Type B pancreatic cell (in vitro differentiated cells): ENCODE data around the gene SERPINB2. TPM values are rescaled to one million over a fixed set of nuclear protein-coding genes. Genes with fewer than 3 reads are reported as not detected.

Source experiments
- DNase-seq: peaks from one replicate; pipeline ENCODE4 v3.0.0; 2021; ENCODE audit warnings: mixed read lengths; ENCODE audit not compliant: unreplicated experiment; ENCODE audit errors: extremely low spot score
- H3K27ac Mint-ChIP-seq: 2 replicates; pipeline ENCODE4 v1.8.0; 2021; ENCODE audit warnings: mild to moderate bottlenecking, mixed read lengths
- H3K27me3 Mint-ChIP-seq: 2 replicates; pipeline ENCODE4 v1.8.0; 2021; ENCODE audit warnings: mixed read lengths
- H3K36me3 Mint-ChIP-seq: 2 replicates; pipeline ENCODE4 v1.8.0; 2021; ENCODE audit warnings: mixed read lengths
- H3K4me1 Mint-ChIP-seq: one replicate; pipeline ENCODE4 v1.8.0; 2021; ENCODE audit warnings: mixed read lengths; ENCODE audit not compliant: unreplicated experiment
- H3K4me3 Mint-ChIP-seq: 2 replicates; pipeline ENCODE4 v1.8.0; 2021; ENCODE audit warnings: mild to moderate bottlenecking, mixed read lengths
- H3K9me3 Mint-ChIP-seq: 2 replicates; pipeline ENCODE4 v1.8.0; 2021; ENCODE audit warnings: mixed read lengths
- CTCF ChIP-seq: fragments of 200-600 bp; sonication (generic); conservative IDR thresholded peaks from 2 replicates; pipeline ENCODE4 v1.5.0; 2021; ENCODE audit warnings: antibody characterized with exemption, mild to moderate bottlenecking
- total RNA-seq: library from RNA; stranded (reverse); gene quantifications from 2 replicates; pipeline ENCODE4 v1.2.1, GENCODE V29; 2021; ENCODE audit warnings: low replicate concordance

SERPINB2 gene
- total RNA-seq, 1 donor from 2014 or later, result 45.2 TPM

GRCh38 chr18:63894106-63894772, 6.7 kb downstream of the SERPINB2 start:
- Mint-ChIP-seq H3K4me3 (no peak overlapping the region), H3K9me3 (no peaks in the 10 kb centered on the region), H3K36me3 (peaks cover 11% of the 10 kb centered on the region), H3K4me1 (no peaks in the 10 kb centered on the region), H3K27me3 (peaks cover 8% of the 10 kb centered on the region), H3K27ac (peak overlapping the region; percentile 34)
- no peak for DNase-seq
- TF ChIP-seq CTCF, result no peak

- H3K27me3 Mint-ChIP-seq, result peaks cover 8% of the 10 kb centered on the region
- TF ChIP-seq CTCF, result no peak
- no peak overlapping the region for H3K4me3 Mint-ChIP-seq
- peak overlapping the region; percentile 34 for H3K27ac Mint-ChIP-seq
- no peaks in the 10 kb centered on the region for H3K9me3 Mint-ChIP-seq
- DNase-seq, result no peak
- H3K36me3 Mint-ChIP-seq, result peaks cover 11% of the 10 kb centered on the region
- no peaks in the 10 kb centered on the region for H3K4me1 Mint-ChIP-seq
These were observed 7.7 kb downstream of the SERPINB2 start for GRCh38 chr18:63895190-63895589.

- DNase-seq, result no peak
- Mint-ChIP-seq H3K27ac (no peak overlapping the region), H3K9me3 (no peaks in the 10 kb centered on the region), H3K27me3 (peaks cover 6% of the 10 kb centered on the region), H3K36me3 (peaks cover 7% of the 10 kb centered on the region), H3K4me3 (peak overlapping the region; percentile 37), H3K4me1 (no peaks in the 10 kb centered on the region)
- no peak for TF ChIP-seq CTCF
These were observed 9.6 kb downstream of the SERPINB2 start for GRCh38 chr18:63897072-63897471.

GRCh38 chr18:63899206-63899605, 11.7 kb downstream of the SERPINB2 start:
- TF ChIP-seq CTCF, result no peak
- peaks cover 6% of the 10 kb centered on the region for H3K27me3 Mint-ChIP-seq
- no peaks in the 10 kb centered on the region for H3K9me3 Mint-ChIP-seq
- no peaks in the 10 kb centered on the region for H3K4me1 Mint-ChIP-seq
- peaks cover 7% of the 10 kb centered on the region for H3K36me3 Mint-ChIP-seq
- no peak for DNase-seq
- no peak overlapping the region for H3K4me3 Mint-ChIP-seq
- no peak overlapping the region for H3K27ac Mint-ChIP-seq

GRCh38 chr18:63903851-63904570, 16.5 kb downstream of the SERPINB2 start:
- Mint-ChIP-seq H3K27me3 (peaks cover 7% of the 10 kb centered on the region), H3K4me1 (no peaks in the 10 kb centered on the region), H3K36me3 (no peaks in the 10 kb centered on the region), H3K27ac (peak overlapping the region; percentile 5), H3K4me3 (no peak overlapping the region), H3K9me3 (peaks cover 7% of the 10 kb centered on the region)
- no peak for TF ChIP-seq CTCF
- no peak for DNase-seq
